IMR-90 (cell line): ENCODE results near the gene AHNAK. TPM values are rescaled to one million over a fixed set of nuclear protein-coding genes. Genes with fewer than 3 reads are reported as not detected.
A peak's percentile ranks its signal among the peaks of the same experiment; 100 is the strongest.

ENCODE experiments used
- ATAC-seq: fragments of 200-7000 bp; cut with Tn5 transposase; 2 replicates; pipeline ENCODE4 v1.9.1; 2020; ENCODE audit warnings: low read depth, mild to moderate bottlenecking, moderate library complexity
- BruUV-seq: library from RNA; stranded (reverse); fragments of 400-500 nt; replicated peaks from 2 replicates; lab custom pipeline; 2021; lab: Mats Ljungman, UMichigan
- CTCF ChIA-PET: fragments of 300-600 bp; formaldehyde crosslinking; extraction: SDS; loops from one replicate; lab custom pipeline; 2021; ENCODE audit warnings: antibody characterized with exemption; lab: Yijun Ruan, JAX
- POLR2A ChIA-PET: fragments of 300-600 bp; sonication (Branson Sonifier 250); formaldehyde crosslinking; loops from one replicate; lab custom pipeline; 2022; ENCODE audit warnings: antibody characterized with exemption; ENCODE audit not compliant: unreplicated experiment; lab: Charles Lee
- DNase-seq: peaks from one replicate; pipeline ENCODE4 v3.0.0; 2013
- H2AFZ ChIP-seq: replicated peaks from 2 replicates; pipeline ENCODE3; 2013; ENCODE audit warnings: low read length, mild to moderate bottlenecking; ENCODE audit not compliant: poor library complexity
- H2AK5ac ChIP-seq: 2 replicates; pipeline ENCODE4 v1.6.1; 2013; ENCODE audit warnings: low read depth, low read length, inconsistent platforms
- H2AK9ac ChIP-seq: replicated peaks from 2 replicates; pipeline ENCODE3; 2013; ENCODE audit warnings: mild to moderate bottlenecking, low read depth, low read length, moderate library complexity; ENCODE audit not compliant: poor library complexity
- H2BK120ac ChIP-seq: 2 replicates; pipeline ENCODE4 v1.6.1; 2013; ENCODE audit warnings: low read depth, low read length, inconsistent platforms
- H2BK15ac ChIP-seq: 3 replicates; pipeline ENCODE4 v1.6.1; 2013; ENCODE audit warnings: low read depth, low read length, inconsistent platforms
- H2BK20ac ChIP-seq: 2 replicates; pipeline ENCODE4 v1.6.1; 2013; ENCODE audit warnings: low read depth, mild to moderate bottlenecking, inconsistent platforms, low read length, moderate library complexity
- H2BK5ac ChIP-seq: 2 replicates; pipeline ENCODE4 v1.6.1; 2013; ENCODE audit warnings: mild to moderate bottlenecking, low read depth, low read length, inconsistent platforms; ENCODE audit not compliant: poor library complexity, severe bottlenecking
- H3K14ac ChIP-seq: replicated peaks from 2 replicates; pipeline ENCODE4 v1.6.1; 2013; ENCODE audit warnings: low read depth, low read length, inconsistent platforms
- H3K18ac ChIP-seq: 2 replicates; pipeline ENCODE4 v1.6.1; 2013; ENCODE audit warnings: low read depth, low read length, control low read depth
- H3K23ac ChIP-seq: 2 replicates; pipeline ENCODE4 v1.6.1; 2013; ENCODE audit warnings: low read depth, low read length, inconsistent platforms
- H3K27ac ChIP-seq: 2 replicates; pipeline ENCODE4 v1.5.1; 2013; ENCODE audit warnings: mild to moderate bottlenecking, control low read depth, low read length; ENCODE audit not compliant: insufficient read depth
- H3K27me3 ChIP-seq: 2 replicates; pipeline ENCODE4 v1.6.1; 2013; ENCODE audit warnings: low read length; ENCODE audit not compliant: control insufficient read depth, insufficient read depth
- H3K36me3 ChIP-seq: 2 replicates; pipeline ENCODE4 v1.6.1; 2013; ENCODE audit warnings: low read length, mixed read lengths; ENCODE audit not compliant: control insufficient read depth, insufficient read depth
- H3K4ac ChIP-seq: 2 replicates; pipeline ENCODE4 v1.6.1; 2013; ENCODE audit warnings: low read depth, low read length, inconsistent platforms
- H3K4me1 ChIP-seq: 2 replicates; pipeline ENCODE4 v1.6.1; 2013; ENCODE audit warnings: low read length, mixed read lengths; ENCODE audit not compliant: control insufficient read depth, insufficient read depth
- H3K4me2 ChIP-seq: 2 replicates; pipeline ENCODE4 v1.6.1; 2013; ENCODE audit warnings: low read depth, mild to moderate bottlenecking, control low read depth, low read length, moderate library complexity
- H3K4me3 ChIP-seq: 2 replicates; pipeline ENCODE4 v1.5.1; 2013; ENCODE audit warnings: low read depth, mild to moderate bottlenecking, control low read depth, low read length, moderate library complexity; ENCODE audit not compliant: insufficient read depth
- H3K56ac ChIP-seq: 2 replicates; pipeline ENCODE4 v1.6.1; 2013; ENCODE audit warnings: low read length, inconsistent platforms; ENCODE audit not compliant: insufficient read depth; ENCODE audit errors: extremely low read depth
- H3K79me1 ChIP-seq, 2 experiments: 2 replicates each; pipeline ENCODE4 v1.6.1; 2013; ENCODE audit warnings: low read length in 2 of 2, inconsistent platforms in 1 of 2, low read depth in 1 of 2
- H3K9ac ChIP-seq: 2 replicates; pipeline ENCODE4 v1.6.1; 2013; ENCODE audit warnings: low read depth, low read length, control low read depth
- H3K9me1 ChIP-seq: 2 replicates; pipeline ENCODE4 v1.6.1; 2013; ENCODE audit warnings: low read length, inconsistent platforms; ENCODE audit not compliant: insufficient read depth
- H3K9me3 ChIP-seq: 2 replicates; pipeline ENCODE4 v1.6.1; 2013; ENCODE audit warnings: low read length; ENCODE audit not compliant: control insufficient read depth, insufficient read depth
- H4K20me1 ChIP-seq: 2 replicates; pipeline ENCODE4 v1.6.1; 2013; ENCODE audit warnings: low read length, inconsistent platforms; ENCODE audit not compliant: insufficient read depth
- H4K5ac ChIP-seq: 2 replicates; pipeline ENCODE4 v1.6.1; 2013; ENCODE audit warnings: mild to moderate bottlenecking, low read depth, low read length, control low read depth
- H4K8ac ChIP-seq, 2 experiments: 2 replicates each; pipeline ENCODE4 v1.6.1; 2013; ENCODE audit warnings: low read depth in 2 of 2, low read length in 2 of 2, control low read depth in 1 of 2, inconsistent platforms in 1 of 2
- H4K91ac ChIP-seq: 2 replicates; pipeline ENCODE4 v1.6.1; 2013; ENCODE audit warnings: low read depth, low read length, inconsistent platforms; ENCODE audit not compliant: insufficient read depth
- BHLHE40 ChIP-seq: fragments of 150-350 bp; IDR thresholded peaks from 2 replicates; pipeline ENCODE4 v1.6.1; 2016; ENCODE audit warnings: mild to moderate bottlenecking, low read depth, low read length
- CEBPB ChIP-seq: IDR thresholded peaks from 2 replicates; pipeline ENCODE4 v1.6.1; 2012; ENCODE audit warnings: low read depth, low read length, improper control_type of control experiment
- FOS ChIP-seq: fragments of 150-350 bp; IDR thresholded peaks from 2 replicates; pipeline ENCODE4 v1.6.1; 2016; ENCODE audit warnings: low read depth, low read length
- MAFK ChIP-seq: IDR thresholded peaks from 2 replicates; pipeline ENCODE4 v1.6.1; 2012; ENCODE audit warnings: low read depth, low read length, improper control_type of control experiment
- MAZ ChIP-seq: IDR thresholded peaks from 2 replicates; pipeline ENCODE4 v1.6.1; 2012; ENCODE audit warnings: low read depth, mild to moderate bottlenecking, low read length, improper control_type of control experiment, moderate library complexity, borderline replicate concordance
- MXI1 ChIP-seq: IDR thresholded peaks from 2 replicates; pipeline ENCODE4 v1.6.1; 2012; ENCODE audit warnings: low read depth, mild to moderate bottlenecking, low read length, moderate library complexity, borderline replicate concordance
- NFE2L2 ChIP-seq: fragments of 150-350 bp; IDR thresholded peaks from 2 replicates; pipeline ENCODE4 v1.6.1; 2016; ENCODE audit warnings: low read depth, mild to moderate bottlenecking, low read length
- RAD21 ChIP-seq: IDR thresholded peaks from 2 replicates; pipeline ENCODE4 v1.6.1; 2012; ENCODE audit warnings: low read length, improper control_type of control experiment
- RCOR1 ChIP-seq: IDR thresholded peaks from 2 replicates; pipeline ENCODE4 v1.6.1; 2012; ENCODE audit warnings: mild to moderate bottlenecking, low read length, improper control_type of control experiment; ENCODE audit not compliant: insufficient replicate concordance
- RFX5 ChIP-seq: IDR thresholded peaks from 2 replicates; pipeline ENCODE4 v1.8.0; 2012; ENCODE audit warnings: low read depth, mild to moderate bottlenecking, low read length, moderate library complexity
- WGBS, 2 experiments: methylation state at CpG; one replicate each; pipeline versions ENCODE4 v1.1.5 to v1.1.7; 2013; ENCODE audit warnings: missing lambda C conversion rate in 2 of 2; ENCODE audit not compliant: insufficient read length in 1 of 2; ENCODE audit errors: extremely low coverage in 2 of 2; 5-methylcytosine and 5-hydroxymethylcytosine counted together
- dilution Hi-C: fragments of 300-500 bp; cut with HindIII; formaldehyde crosslinking; loops from one replicate; pipeline ENCODE4 v1.14.3; 2018; ENCODE audit warnings: low sequenced_read_pairs; ENCODE audit not compliant: unreplicated experiment
- in situ Hi-C: fragments of 300-500 bp; cut with MboI; formaldehyde crosslinking; loops from 3 replicates; pipeline ENCODE4 v1.14.3; 2019; ENCODE audit warnings: low sequenced_read_pairs, inconsistent platforms, mixed read lengths
- intact Hi-C: fragments of 100-400 bp; cut with micrococcal nuclease; formaldehyde crosslinking; loops from 2 replicates; pipeline ENCODE4 v1.10.0; 2022
- polyA plus RNA-seq, 3 experiments: library from polyadenylated mRNA; depleted of rRNA; stranded (reverse); fragments of >200 nt; gene quantifications; 2 replicates each; pipeline ENCODE4 v1.2.3, GENCODE V29; 2012; ENCODE audit warnings: low replicate concordance in 1 of 3
- total RNA-seq: library from RNA; depleted of rRNA; stranded (reverse); fragments of >200 nt; gene quantifications from 2 replicates; pipeline ENCODE4 v1.2.3, GENCODE V29; 2012
- TF ChIP-seq, protein P1 (sequence below): conservative IDR thresholded peaks from 2 replicates; pipeline ENCODE4 v1.5.1; 2012; ENCODE audit warnings: mild to moderate bottlenecking, low read depth, low read length, improper control_type of control experiment
- TF ChIP-seq, protein P2 (sequence below): fragments of 150-350 bp; IDR thresholded peaks from 2 replicates; pipeline ENCODE4 v1.6.1; 2017; ENCODE audit warnings: mild to moderate bottlenecking, antibody characterized with exemption, low read length, low read depth

The AHNAK gene
- total and polyA plus RNA-seq, 2 of the 4 experiments (the other 2 are of a cell fraction): 95.1 to 695 TPM

DNA sequence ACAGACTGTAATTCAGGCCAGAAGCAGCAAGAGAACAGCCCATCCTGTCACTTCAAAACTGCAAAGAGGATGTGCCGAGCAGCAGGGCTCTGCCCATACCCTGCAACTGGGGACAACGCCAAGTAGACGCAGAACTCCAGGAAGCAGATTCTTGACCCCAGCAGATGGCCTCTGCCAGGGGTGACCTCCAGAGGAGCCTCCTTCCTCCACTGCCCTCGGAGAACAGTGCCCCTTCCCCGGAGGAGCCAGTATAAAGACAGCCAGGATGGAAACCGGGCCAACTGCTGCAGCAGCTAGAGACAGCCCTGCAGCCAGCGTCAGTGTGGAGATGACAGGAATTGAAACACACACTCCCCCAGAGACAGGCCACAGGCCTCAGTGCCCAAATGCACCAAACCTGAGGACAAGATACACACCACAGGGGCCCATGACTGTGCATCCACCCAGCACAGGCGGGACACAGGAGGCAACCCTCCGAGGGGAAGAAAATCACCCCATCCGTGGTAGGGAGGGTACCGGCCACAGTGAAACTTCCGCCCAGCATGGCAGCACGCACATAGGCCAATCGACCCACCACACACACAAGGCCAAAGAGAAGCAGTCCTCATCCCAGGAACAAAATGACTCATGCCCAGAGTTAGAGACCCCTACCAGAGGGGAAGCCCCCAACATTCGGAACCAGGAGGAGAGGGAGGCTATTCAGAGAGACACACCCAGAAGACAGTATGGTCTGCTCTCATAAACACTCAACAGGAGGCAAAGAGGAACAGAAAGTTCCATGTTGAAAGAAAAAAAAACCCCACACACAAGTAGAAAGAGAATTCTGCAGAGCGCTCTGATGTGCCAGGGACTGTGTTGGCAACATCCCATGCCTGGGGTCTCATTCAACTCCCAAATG is 5.6 kb downstream of the AHNAK start:
- Histone ChIP-seq H3K79me1 (peaks cover 0 to 28% of the 10 kb centered on the region in 2 experiments; a peak in 2 of 4 replicates), H3K4me1 (peaks cover 50% of the 10 kb centered on the region), H2AFZ (no peak overlapping the region), H3K27me3 (no peaks in the 10 kb centered on the region), H2BK15ac (no peak overlapping the region), H3K56ac (peak overlapping the region; percentile 10; the same call in 1 of the 2 replicates), H2AK9ac (peak overlapping the region; percentile 75), H2AK5ac (peak overlapping the region; percentile 53; the same call in 1 of the 2 replicates), H3K23ac (peak overlapping the region; percentile 74), H3K27ac (peak overlapping the region; percentile 54), H4K8ac (0 out of 4 replicates have a peak overlapping the region, but pooled peaks of 1 of the 2 experiments have one; percentile 12), H4K20me1 (peaks cover 95% of the 10 kb centered on the region), H3K14ac (peak overlapping the region; percentile 5; the same call in 1 of the 2 replicates), H3K18ac (0 out of 2 replicates have a peak overlapping the region, but pooled peaks have one; percentile 7), H2BK5ac (peak overlapping the region; percentile 59), H3K9ac (peak overlapping the region; percentile 49; the same call in 1 of the 2 replicates), H3K4me3 (0 out of 2 replicates have a peak overlapping the region, but pooled peaks have one; percentile 2), H3K9me3 (no peaks in the 10 kb centered on the region), H3K9me1 (peaks cover 19% of the 10 kb centered on the region), H4K91ac (no peak overlapping the region), H2BK120ac (no peak overlapping the region), H2BK20ac (no peak overlapping the region), H3K4me2 (peak overlapping the region; percentile 65), H4K5ac (no peak overlapping the region), H3K36me3 (peaks cover 23% of the 10 kb centered on the region), H3K4ac (peak overlapping the region; percentile 50)
- ATAC-seq: no peak
- TF ChIP-seq MAFK: no peak
- TF ChIP-seq, protein P1, sequence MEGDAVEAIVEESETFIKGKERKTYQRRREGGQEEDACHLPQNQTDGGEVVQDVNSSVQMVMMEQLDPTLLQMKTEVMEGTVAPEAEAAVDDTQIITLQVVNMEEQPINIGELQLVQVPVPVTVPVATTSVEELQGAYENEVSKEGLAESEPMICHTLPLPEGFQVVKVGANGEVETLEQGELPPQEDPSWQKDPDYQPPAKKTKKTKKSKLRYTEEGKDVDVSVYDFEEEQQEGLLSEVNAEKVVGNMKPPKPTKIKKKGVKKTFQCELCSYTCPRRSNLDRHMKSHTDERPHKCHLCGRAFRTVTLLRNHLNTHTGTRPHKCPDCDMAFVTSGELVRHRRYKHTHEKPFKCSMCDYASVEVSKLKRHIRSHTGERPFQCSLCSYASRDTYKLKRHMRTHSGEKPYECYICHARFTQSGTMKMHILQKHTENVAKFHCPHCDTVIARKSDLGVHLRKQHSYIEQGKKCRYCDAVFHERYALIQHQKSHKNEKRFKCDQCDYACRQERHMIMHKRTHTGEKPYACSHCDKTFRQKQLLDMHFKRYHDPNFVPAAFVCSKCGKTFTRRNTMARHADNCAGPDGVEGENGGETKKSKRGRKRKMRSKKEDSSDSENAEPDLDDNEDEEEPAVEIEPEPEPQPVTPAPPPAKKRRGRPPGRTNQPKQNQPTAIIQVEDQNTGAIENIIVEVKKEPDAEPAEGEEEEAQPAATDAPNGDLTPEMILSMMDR: no peak
- TF ChIP-seq RFX5: no peak
- TF ChIP-seq, protein P2, sequence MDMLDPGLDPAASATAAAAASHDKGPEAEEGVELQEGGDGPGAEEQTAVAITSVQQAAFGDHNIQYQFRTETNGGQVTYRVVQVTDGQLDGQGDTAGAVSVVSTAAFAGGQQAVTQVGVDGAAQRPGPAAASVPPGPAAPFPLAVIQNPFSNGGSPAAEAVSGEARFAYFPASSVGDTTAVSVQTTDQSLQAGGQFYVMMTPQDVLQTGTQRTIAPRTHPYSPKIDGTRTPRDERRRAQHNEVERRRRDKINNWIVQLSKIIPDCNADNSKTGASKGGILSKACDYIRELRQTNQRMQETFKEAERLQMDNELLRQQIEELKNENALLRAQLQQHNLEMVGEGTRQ: no peak
- TF ChIP-seq FOS: no peak
- TF ChIP-seq RAD21: no peak
- no peak for TF ChIP-seq BHLHE40
- no peak for TF ChIP-seq NFE2L2
- no peak for TF ChIP-seq MXI1
- TF ChIP-seq CEBPB: no peak
- no peak for TF ChIP-seq RCOR1
- TF ChIP-seq MAZ: no peak
- intact Hi-C loops (loop anchor here (5.0 kb wide), 1 partner anchor 34 kb away; no protein-coding TSS in a partner anchor), dilution Hi-C loops (no loop called here), in situ Hi-C loops (no loop called here)
- ChIA-PET POLR2A (no interaction called here), CTCF (interaction anchor here (1.0 to 4.1 kb wide), 6 partner anchors 16 to 146 kb away, joined by 3 to 31 read pairs (median 8); no protein-coding TSS in a partner anchor)
- 57% methylated on average over 1 of the region's 16 CpGs; no CpG with 5 or more reads in 1 of the 2 experiments for WGBS, 2 experiments
- DNase-seq: peak; percentile 4
- BruUV-seq: no TSS peak
